Suprapubic skin (tissue), 4 donors: Measurements from ENCODE around the gene NLRP3. TPM values are rescaled to one million over a fixed set of nuclear protein-coding genes. Genes with fewer than 3 reads are reported as not detected.
A peak's percentile ranks its signal among the peaks of the same experiment; 100 is the strongest.
"Not testable (repeated sequence)": the region's sequence is repeated elsewhere in the genome, so short reads cannot be mapped to it uniquely, and the experiment has no call there.

Experiments
- DNase-seq, 2 donors: peaks; one replicate each; pipeline ENCODE4 v3.0.0-alpha.2; 2019; ENCODE audit warnings: low spot score in 2 of 2
- H3K27ac ChIP-seq: fragments of 200-600 bp; sonication (generic); one replicate; pipeline ENCODE4 v1.5.1; 2019
- H3K27me3 ChIP-seq: fragments of 200-600 bp; sonication (generic); one replicate; pipeline ENCODE4 v1.5.1; 2019
- H3K36me3 ChIP-seq: fragments of 200-600 bp; sonication (generic); one replicate; pipeline ENCODE4 v1.5.1; 2019
- H3K4me1 ChIP-seq: fragments of 200-600 bp; sonication (generic); one replicate; pipeline ENCODE4 v1.5.1; 2019
- H3K4me3 ChIP-seq: fragments of 200-600 bp; sonication (generic); one replicate; pipeline ENCODE4 v1.5.1; 2019; ENCODE audit warnings: mild to moderate bottlenecking
- H3K9me3 ChIP-seq: fragments of 200-600 bp; sonication (generic); one replicate; pipeline ENCODE4 v1.5.1; 2019
- CTCF ChIP-seq, 2 donors: fragments of 200-600 bp in 1 of 2; fragments of 450-650 bp in 1 of 2; sonication (generic) in 1 of 2; IDR thresholded peaks; one replicate each; pipeline ENCODE4 v1.5.1; 2016 to 2019; ENCODE audit warnings: antibody characterized with exemption in 2 of 2, mild to moderate bottlenecking in 1 of 2, moderate library complexity in 1 of 2
- EP300 ChIP-seq: sonication (generic); formaldehyde crosslinking; IDR thresholded peaks from one replicate; pipeline ENCODE4 v1.6.1; 2017; ENCODE audit warnings: antibody characterized with exemption
- POLR2A ChIP-seq, 2 donors: fragments of 450-650 bp; IDR thresholded peaks; one replicate each; pipeline ENCODE4 v1.6.1; 2017; ENCODE audit warnings: antibody characterized with exemption in 2 of 2, mild to moderate bottlenecking in 2 of 2, moderate library complexity in 2 of 2
- POLR2AphosphoS5 ChIP-seq, 3 donors: sonication (generic); formaldehyde crosslinking; IDR thresholded peaks; one replicate each; pipeline ENCODE4 v1.6.1; 2017; ENCODE audit warnings: antibody characterized with exemption in 3 of 3
- WGBS: methylation state at CpG from one replicate; pipeline ENCODE4 v1.1.5; 2018; 5-methylcytosine and 5-hydroxymethylcytosine counted together
- total RNA-seq, 4 donors: library from RNA; depleted of rRNA; stranded (reverse); fragments of >200 nt; gene quantifications; one replicate each; pipeline ENCODE4 v1.1.0, GENCODE V29; 2016

The NLRP3 gene
- total RNA-seq, 4 donors from 2014 or later = 0.87 to 1.6 (median 1.3) TPM

- H3K4me1 ChIP-seq = peaks cover 9% of the 10 kb centered on the region
- WGBS = 69% methylated on average over 7 of the region's 7 CpGs
- no peaks in the 10 kb centered on the region for H3K9me3 ChIP-seq
- H3K4me3 ChIP-seq = no peak overlapping the region
- no peak for DNase-seq
- TF ChIP-seq POLR2AphosphoS5 (IDR thresholded peaks at IDR 0.05) = no peak
- no peak for TF ChIP-seq POLR2A (IDR thresholded peaks at IDR 0.05)
- no peak for TF ChIP-seq CTCF (IDR thresholded peaks at IDR 0.05)
- no peak for TF ChIP-seq EP300
- H3K27me3 ChIP-seq = no peaks in the 10 kb centered on the region
- H3K27ac ChIP-seq = no peak overlapping the region
- no peaks in the 10 kb centered on the region for H3K36me3 ChIP-seq
Measured at GRCh38 chr1:247368490-247369145, 47.4 kb upstream of the NLRP3 start.

- Histone ChIP-seq H3K9me3 (no peaks in the 10 kb centered on the region), H3K4me3 (no peak overlapping the region), H3K27me3 (no peaks in the 10 kb centered on the region), H3K27ac (no peak overlapping the region), H3K4me1 (peaks cover 11% of the 10 kb centered on the region), H3K36me3 (no peaks in the 10 kb centered on the region)
- TF ChIP-seq CTCF (IDR thresholded peaks at IDR 0.05) (no peak), EP300 (no peak), POLR2AphosphoS5 (IDR thresholded peaks at IDR 0.05) (no peak), POLR2A (IDR thresholded peaks at IDR 0.05) (no peak)
- WGBS = 69% methylated on average over 16 of the region's 16 CpGs
- DNase-seq = no peak
Measured at GRCh38 chr1:247370786-247371732, 44.9 kb upstream of the NLRP3 start.

GRCh38 chr1:247371801-247372259 lies 44.1 kb upstream of the NLRP3 start:
- H3K4me3 ChIP-seq = no peak overlapping the region
- 93% methylated on average over 16 of the region's 16 CpGs for WGBS
- DNase-seq = no peak
- H3K9me3 ChIP-seq = no peaks in the 10 kb centered on the region
- TF ChIP-seq CTCF (IDR thresholded peaks at IDR 0.05) = no peak
- TF ChIP-seq POLR2A (IDR thresholded peaks at IDR 0.05) = no peak
- no peaks in the 10 kb centered on the region for H3K27me3 ChIP-seq
- H3K36me3 ChIP-seq = no peaks in the 10 kb centered on the region
- peaks cover 11% of the 10 kb centered on the region for H3K4me1 ChIP-seq
- no peak overlapping the region for H3K27ac ChIP-seq

- H3K9me3 ChIP-seq = no peaks in the 10 kb centered on the region
- DNase-seq = no peak
- peaks cover 11% of the 10 kb centered on the region for H3K4me1 ChIP-seq
- TF ChIP-seq CTCF (IDR thresholded peaks at IDR 0.05) (peak in 1 of 2 donors; percentile 40), POLR2AphosphoS5 (IDR thresholded peaks at IDR 0.05) (no peak), POLR2A (IDR thresholded peaks at IDR 0.05) (no peak), EP300 (no peak)
- no peaks in the 10 kb centered on the region for H3K27me3 ChIP-seq
- H3K27ac ChIP-seq = no peak overlapping the region
- no peaks in the 10 kb centered on the region for H3K36me3 ChIP-seq
- WGBS = 23% methylated on average over 26 of the region's 26 CpGs
- H3K4me3 ChIP-seq = peak overlapping the region; percentile 43
Measured at GRCh38 chr1:247373721-247374141, 42.2 kb upstream of the NLRP3 start.

- not testable (repeated sequence) for H3K27ac ChIP-seq, H3K36me3 ChIP-seq, DNase-seq, H3K4me3 ChIP-seq, H3K9me3 ChIP-seq, H3K27me3 ChIP-seq
- peaks cover 11% of the 10 kb centered on the region for H3K4me1 ChIP-seq
- 83% methylated on average over 8 of the region's 8 CpGs for WGBS
Measured at GRCh38 chr1:247374651-247375334, 41.2 kb upstream of the NLRP3 start.
